PFSK-1 (cell line): ENCODE measurements around the gene CIITA.

ENCODE experiments used
- FOXP2 ChIP-seq: optimal IDR thresholded peaks from 2 replicates; pipeline ENCODE3; 2011; ENCODE audit warnings: borderline replicate concordance, control low read depth, inconsistent platforms; ENCODE audit not compliant: insufficient read depth; ENCODE audit errors: extremely low read length, extremely low read depth
- POLR2AphosphoS5 ChIP-seq: IDR thresholded peaks from 2 replicates; pipeline ENCODE4 v1.6.1; 2012; ENCODE audit warnings: low read depth, mild to moderate bottlenecking, control low read depth, low read length, moderate library complexity
- SIN3A ChIP-seq: IDR thresholded peaks from 2 replicates; pipeline ENCODE4 v1.6.1; 2012; ENCODE audit warnings: mild to moderate bottlenecking, low read length, moderate library complexity, borderline replicate concordance; ENCODE audit not compliant: insufficient read depth
- TAF1 ChIP-seq: IDR thresholded peaks from 2 replicates; pipeline ENCODE4 v1.6.1; 2012; ENCODE audit warnings: low read length, control low read depth, borderline replicate concordance; ENCODE audit not compliant: insufficient read depth
- TF ChIP-seq, protein P1 (sequence below), 2 experiments: IDR thresholded peaks; 2 replicates each; pipeline versions ENCODE4 v1.6.1 to v1.8.0; 2011 to 2012; ENCODE audit warnings: low read depth in 2 of 2, low read length in 2 of 2, control low read depth in 1 of 2, inconsistent platforms in 1 of 2, mild to moderate bottlenecking in 1 of 2, moderate library complexity in 1 of 2; ENCODE audit not compliant: insufficient read depth in 1 of 2

CIITA gene

DNA sequence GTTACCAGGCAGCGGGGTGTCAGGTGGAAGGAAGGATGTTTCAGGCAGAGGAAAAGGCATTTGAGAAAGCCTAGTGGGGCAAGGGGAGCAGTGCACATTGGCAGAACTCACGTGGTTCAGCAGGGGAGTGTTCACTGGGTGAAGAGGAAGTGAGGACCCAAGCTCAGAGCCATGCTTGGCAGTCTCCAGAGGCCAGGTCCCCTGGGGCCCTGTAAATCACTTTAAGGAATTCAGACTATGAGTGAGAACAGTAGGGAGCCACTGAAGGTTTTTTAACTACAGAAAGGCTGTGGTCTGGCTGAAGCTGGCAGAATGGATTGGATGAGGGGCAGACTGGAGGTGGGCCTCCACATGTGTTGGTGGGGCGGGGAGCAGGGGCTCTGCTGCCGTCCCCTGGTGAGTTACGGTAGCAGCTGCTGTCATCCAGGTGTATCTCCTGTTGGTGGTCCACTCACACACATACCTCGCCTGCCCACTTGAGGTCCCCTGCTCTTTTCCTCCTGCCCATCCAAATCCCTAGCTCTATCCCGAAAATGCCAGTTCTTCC is 72.5 kb downstream of the CIITA start:
- no peak for TF ChIP-seq SIN3A
- TF ChIP-seq POLR2AphosphoS5 = no peak
- no peak for TF ChIP-seq TAF1

DNA sequence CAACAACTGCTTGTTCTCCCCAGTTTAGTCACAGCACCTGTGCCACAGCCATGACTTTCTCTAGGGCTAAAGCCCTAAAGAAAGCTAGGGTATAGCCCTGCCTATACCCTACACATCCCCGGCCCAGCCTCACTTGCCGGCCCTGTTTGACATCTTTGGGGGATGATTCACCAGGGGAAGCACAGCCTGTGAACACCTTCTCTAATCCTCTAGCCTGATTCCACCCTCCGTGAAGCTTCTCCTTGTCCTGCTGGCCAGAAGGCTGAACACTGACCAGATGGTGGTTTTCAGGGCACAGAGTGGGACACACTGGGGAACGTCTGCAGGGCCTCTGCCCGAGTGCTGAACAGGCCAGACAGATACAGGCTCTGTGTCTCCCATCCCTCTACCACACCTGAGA is 73.4 kb downstream of the CIITA start:
- TF ChIP-seq, protein P1, sequence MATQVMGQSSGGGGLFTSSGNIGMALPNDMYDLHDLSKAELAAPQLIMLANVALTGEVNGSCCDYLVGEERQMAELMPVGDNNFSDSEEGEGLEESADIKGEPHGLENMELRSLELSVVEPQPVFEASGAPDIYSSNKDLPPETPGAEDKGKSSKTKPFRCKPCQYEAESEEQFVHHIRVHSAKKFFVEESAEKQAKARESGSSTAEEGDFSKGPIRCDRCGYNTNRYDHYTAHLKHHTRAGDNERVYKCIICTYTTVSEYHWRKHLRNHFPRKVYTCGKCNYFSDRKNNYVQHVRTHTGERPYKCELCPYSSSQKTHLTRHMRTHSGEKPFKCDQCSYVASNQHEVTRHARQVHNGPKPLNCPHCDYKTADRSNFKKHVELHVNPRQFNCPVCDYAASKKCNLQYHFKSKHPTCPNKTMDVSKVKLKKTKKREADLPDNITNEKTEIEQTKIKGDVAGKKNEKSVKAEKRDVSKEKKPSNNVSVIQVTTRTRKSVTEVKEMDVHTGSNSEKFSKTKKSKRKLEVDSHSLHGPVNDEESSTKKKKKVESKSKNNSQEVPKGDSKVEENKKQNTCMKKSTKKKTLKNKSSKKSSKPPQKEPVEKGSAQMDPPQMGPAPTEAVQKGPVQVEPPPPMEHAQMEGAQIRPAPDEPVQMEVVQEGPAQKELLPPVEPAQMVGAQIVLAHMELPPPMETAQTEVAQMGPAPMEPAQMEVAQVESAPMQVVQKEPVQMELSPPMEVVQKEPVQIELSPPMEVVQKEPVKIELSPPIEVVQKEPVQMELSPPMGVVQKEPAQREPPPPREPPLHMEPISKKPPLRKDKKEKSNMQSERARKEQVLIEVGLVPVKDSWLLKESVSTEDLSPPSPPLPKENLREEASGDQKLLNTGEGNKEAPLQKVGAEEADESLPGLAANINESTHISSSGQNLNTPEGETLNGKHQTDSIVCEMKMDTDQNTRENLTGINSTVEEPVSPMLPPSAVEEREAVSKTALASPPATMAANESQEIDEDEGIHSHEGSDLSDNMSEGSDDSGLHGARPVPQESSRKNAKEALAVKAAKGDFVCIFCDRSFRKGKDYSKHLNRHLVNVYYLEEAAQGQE (IDR thresholded peaks at IDR 0.05; ENCODE audit: insufficient read depth in 1 of 2, low read depth in 2 of 2, low read length in 2 of 2) = no peak
- TF ChIP-seq TAF1 (no peak), FOXP2 (no peak), SIN3A (no peak), POLR2AphosphoS5 (no peak)

DNA sequence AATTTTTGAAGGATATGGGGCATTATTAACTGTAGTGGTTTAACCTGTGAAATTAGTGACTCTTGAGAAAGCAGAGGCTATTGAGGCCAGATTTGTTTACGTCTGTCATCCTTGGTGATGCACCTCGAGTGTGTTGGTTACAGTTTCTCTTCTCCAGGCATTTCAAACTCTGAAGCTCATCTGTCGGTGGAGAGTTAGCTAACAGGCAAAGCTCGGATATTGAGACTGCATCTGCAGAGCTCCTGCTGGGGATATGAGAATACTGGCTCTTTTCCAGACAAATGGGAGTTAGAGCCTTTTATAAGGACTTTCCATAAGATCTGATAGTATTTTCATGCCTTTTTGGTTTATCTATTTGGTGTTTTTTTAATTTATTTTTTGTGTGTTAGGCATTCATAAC is 74.0 kb downstream of the CIITA start:
- no peak for TF ChIP-seq SIN3A
- TF ChIP-seq, protein P1 (IDR thresholded peaks at IDR 0.05; ENCODE audit: insufficient read depth in 1 of 2, low read depth in 2 of 2, low read length in 2 of 2) = no peak
- TF ChIP-seq FOXP2 = no peak
- TF ChIP-seq POLR2AphosphoS5 = no peak
- no peak for TF ChIP-seq TAF1

DNA sequence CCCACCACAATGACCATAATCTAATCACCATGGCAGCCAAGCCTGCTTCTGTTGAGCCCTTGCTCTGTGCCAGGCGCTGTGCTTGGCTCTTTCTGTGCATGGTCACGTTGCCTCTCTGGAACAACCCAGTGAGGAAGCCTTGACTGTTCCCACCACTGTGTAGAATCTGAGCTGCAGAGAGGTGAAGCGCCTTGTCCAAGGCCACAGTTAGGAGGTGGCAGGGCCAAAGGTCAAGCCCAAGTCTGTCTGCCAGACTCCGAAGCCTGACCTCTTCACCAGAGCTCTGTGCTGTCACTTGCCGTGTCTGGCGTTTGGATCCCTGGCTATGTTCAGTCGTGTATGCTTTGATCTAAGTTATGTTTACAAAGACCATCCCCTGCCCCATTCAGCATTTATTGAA is 77.9 kb downstream of the CIITA start:
- no peak for TF ChIP-seq POLR2AphosphoS5
- no peak for TF ChIP-seq SIN3A
- TF ChIP-seq, protein P1 (IDR thresholded peaks at IDR 0.05; ENCODE audit: insufficient read depth in 1 of 2, low read depth in 2 of 2, low read length in 2 of 2) = no peak
- TF ChIP-seq FOXP2 = no peak
- TF ChIP-seq TAF1 = no peak

DNA sequence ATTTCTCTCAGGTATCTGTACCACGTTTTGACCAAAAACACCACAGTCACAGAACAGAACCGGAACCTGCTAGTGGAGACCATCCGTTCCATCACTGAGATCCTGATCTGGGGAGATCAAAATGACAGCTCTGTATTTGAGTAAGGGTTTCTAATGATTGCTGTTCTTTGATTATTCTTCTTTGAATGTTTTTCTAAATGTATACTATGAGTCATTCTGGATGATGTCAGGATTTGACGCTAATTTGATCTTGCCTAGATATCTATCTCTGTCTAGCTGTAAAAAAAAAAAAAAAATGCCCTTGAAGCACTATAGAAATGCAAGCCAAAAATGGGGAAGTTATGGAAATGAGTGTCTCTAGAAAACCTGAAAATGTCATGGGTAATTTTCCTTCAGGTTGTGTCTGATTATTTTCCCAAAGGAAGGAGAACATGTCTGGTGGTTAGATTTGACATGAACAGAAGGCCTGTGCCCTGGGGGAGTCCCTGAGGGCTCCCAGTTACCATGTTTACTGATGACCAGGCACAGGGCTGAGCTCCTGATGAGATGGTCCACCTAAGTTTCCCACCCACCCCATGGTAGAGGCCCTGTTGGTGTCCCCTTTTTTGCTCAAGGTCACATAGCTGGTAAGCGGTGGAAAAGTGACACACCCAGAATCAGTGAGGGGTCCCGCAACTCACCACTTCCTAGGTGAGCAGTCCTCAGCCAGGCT is 80.9 kb downstream of the CIITA start:
- TF ChIP-seq, protein P1 (IDR thresholded peaks at IDR 0.05; ENCODE audit: insufficient read depth in 1 of 2, low read depth in 2 of 2, low read length in 2 of 2) = no peak
- TF ChIP-seq FOXP2 = no peak
- no peak for TF ChIP-seq TAF1
- TF ChIP-seq SIN3A = no peak
- no peak for TF ChIP-seq POLR2AphosphoS5
